GM21723 (cell line): ENCODE measurements around the gene NEDD8.
A peak's percentile ranks its signal among the peaks of the same experiment; 100 is the strongest.
"Not testable (repeated sequence)": the region's sequence is repeated elsewhere in the genome, so short reads cannot be mapped to it uniquely, and the experiment has no call there.

Source experiments
- ATAC-seq: cut with Tn5 transposase; IDR thresholded peaks from one replicate; pipeline ENCODE4 v1.9.1; 2021; ENCODE audit warnings: mild to moderate bottlenecking, moderate library complexity; ENCODE audit not compliant: unreplicated experiment

The NEDD8 gene

GRCh38 chr14:24228902-24229301 lies 3.3 kb downstream of the NEDD8 start:
- no peak for ATAC-seq

GRCh38 chr14:24226473-24226872 lies 5.7 kb downstream of the NEDD8 start:
- ATAC-seq = no peak

- no peak for ATAC-seq
These were observed 7.5 kb downstream of the NEDD8 start for GRCh38 chr14:24224618-24225071.

- ATAC-seq = not testable (repeated sequence)
These were observed 9.2 kb downstream of the NEDD8 start for GRCh38 chr14:24222987-24223386.

GRCh38 chr14:24219521-24219920 lies 12.6 kb downstream of the NEDD8 start:
- ATAC-seq = no peak

- ATAC-seq = no peak
These were observed 13.1 kb downstream of the NEDD8 start for GRCh38 chr14:24219080-24219479.

- ATAC-seq = not testable (repeated sequence)
These were observed 15.3 kb downstream of the NEDD8 start for GRCh38 chr14:24216876-24217275.

- ATAC-seq = no peak
These were observed 15.8 kb downstream of the NEDD8 start for GRCh38 chr14:24216345-24216699.

- ATAC-seq = peak; percentile 67
These were observed 16.4 kb downstream of the NEDD8 start, which contains the start of gene MDP1 for GRCh38 chr14:24215495-24216344. TSS of gene MDP1 (minus strand) at chr14:24216066. CDS start at chr14:24215955, 111 bp downstream.

GRCh38 chr14:24213866-24214662 lies 18.1 kb downstream of the NEDD8 start:
- no peak for ATAC-seq

GRCh38 chr14:24212924-24213865 lies 19.0 kb downstream of the NEDD8 start, which contains the start of gene CHMP4A:
TSS of gene CHMP4A (minus strand) at chr14:24213488. CDS start at chr14:24213439, 49 bp downstream.
- peak; percentile 79 for ATAC-seq

GRCh38 chr14:24211311-24211710 lies 20.9 kb downstream of the NEDD8 start:
- ATAC-seq = no peak

- no peak for ATAC-seq
These were observed 24.5 kb downstream of the NEDD8 start for GRCh38 chr14:24207625-24208024.

GRCh38 chr14:24207104-24207551 lies 25.0 kb downstream of the NEDD8 start:
- no peak for ATAC-seq

GRCh38 chr14:24206260-24207103 lies 25.7 kb downstream of the NEDD8 start:
- ATAC-seq = no peak

- ATAC-seq = no peak
These were observed 27.7 kb downstream of the NEDD8 start for GRCh38 chr14:24204163-24205146.

- ATAC-seq = not testable (repeated sequence)
These were observed 28.8 kb downstream of the NEDD8 start for GRCh38 chr14:24203249-24203886.

GRCh38 chr14:24202538-24202937 lies 29.6 kb downstream of the NEDD8 start:
- ATAC-seq = not testable (repeated sequence)
